Measurements from ENCODE around the gene ALS2.

Gene ALS2

DNA sequence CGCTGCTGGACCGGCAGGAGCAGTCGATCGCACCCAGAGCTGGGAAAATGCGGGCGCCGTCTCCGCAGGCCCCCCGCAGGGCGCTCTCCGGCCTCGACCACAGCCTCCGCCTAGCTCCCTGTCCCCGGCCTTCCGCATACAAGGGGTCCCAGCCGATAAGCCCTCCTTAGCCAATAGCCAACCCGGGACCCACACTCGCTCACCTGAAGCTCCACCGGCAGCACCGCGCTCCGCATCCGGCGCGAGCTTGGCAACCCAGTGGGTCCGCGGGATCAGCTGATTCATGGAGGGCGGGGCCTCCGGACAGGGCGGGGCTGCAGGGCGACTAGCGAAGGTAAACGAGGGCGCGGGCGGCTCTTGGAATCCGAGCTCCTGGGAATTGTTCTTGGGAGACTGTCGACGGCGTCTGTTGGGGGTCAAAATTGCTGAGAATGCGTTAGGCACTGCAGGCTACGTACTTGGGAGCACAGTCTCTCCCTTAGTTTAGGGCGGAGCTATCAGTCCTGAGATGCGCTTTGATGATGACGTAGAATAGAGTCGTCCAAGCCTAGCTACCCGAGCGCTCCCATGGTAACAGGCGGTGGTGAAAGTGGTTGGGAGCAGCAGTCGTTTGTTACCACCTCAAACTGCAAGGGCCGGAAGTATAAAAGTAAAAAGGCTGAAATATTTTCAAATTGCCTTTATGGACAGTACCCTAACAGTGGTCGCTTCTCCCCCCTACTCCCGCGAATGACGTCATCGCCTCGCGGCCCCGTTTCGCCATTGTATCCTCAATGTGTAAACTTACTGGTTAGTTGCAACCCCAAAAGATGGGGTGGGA lies at the start of gene ALS2:
ALS2 (minus strand) TSS at position 260 of the 820 bp plus-strand sequence. CDS start 12,048 bp downstream, outside the sequence.
- in situ Hi-C loops (cut with HindIII; ENCODE audit: low sequenced_read_pairs) = no loop called here
- DNase-seq (ENCODE audit: low read depth) = peak; percentile 99
- H3K4me3 ChIP-seq (ENCODE audit: low read depth, low read length) = peak within 1 kb of the TSS; percentile 95
- TF ChIP-seq, protein P1, sequence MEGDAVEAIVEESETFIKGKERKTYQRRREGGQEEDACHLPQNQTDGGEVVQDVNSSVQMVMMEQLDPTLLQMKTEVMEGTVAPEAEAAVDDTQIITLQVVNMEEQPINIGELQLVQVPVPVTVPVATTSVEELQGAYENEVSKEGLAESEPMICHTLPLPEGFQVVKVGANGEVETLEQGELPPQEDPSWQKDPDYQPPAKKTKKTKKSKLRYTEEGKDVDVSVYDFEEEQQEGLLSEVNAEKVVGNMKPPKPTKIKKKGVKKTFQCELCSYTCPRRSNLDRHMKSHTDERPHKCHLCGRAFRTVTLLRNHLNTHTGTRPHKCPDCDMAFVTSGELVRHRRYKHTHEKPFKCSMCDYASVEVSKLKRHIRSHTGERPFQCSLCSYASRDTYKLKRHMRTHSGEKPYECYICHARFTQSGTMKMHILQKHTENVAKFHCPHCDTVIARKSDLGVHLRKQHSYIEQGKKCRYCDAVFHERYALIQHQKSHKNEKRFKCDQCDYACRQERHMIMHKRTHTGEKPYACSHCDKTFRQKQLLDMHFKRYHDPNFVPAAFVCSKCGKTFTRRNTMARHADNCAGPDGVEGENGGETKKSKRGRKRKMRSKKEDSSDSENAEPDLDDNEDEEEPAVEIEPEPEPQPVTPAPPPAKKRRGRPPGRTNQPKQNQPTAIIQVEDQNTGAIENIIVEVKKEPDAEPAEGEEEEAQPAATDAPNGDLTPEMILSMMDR (IDR thresholded peaks at IDR 0.05; ENCODE audit: low read depth, low read length, missing control alignments) = no peak

DNA sequence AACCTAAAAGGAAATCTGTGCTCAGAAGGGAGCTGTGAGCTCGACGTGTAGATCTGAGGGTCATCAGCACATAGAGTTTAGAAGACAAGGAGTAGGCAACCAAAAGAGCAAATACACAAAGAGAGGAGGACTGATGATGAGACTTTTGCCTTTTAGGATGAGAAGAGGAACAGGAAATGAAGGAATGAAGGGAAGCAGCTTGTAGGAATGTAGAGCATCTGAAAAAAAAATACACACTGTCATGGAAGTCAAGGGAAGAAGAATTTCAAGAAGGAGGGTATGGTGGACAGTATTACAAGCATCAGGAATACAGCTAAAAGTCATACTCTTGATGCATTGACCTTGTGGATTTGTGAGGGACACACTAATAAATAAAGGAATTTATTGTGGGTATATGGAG lies 47.5 kb upstream of the ALS2 start:
- TF ChIP-seq, protein P1 (IDR thresholded peaks at IDR 0.05; ENCODE audit: low read depth, low read length, missing control alignments) = no peak
- no peak overlapping the region for H3K4me3 ChIP-seq (ENCODE audit: low read depth, low read length)
- DNase-seq (ENCODE audit: low read depth) = no peak
- in situ Hi-C loops (cut with HindIII; ENCODE audit: low sequenced_read_pairs) = no loop called here

DNA sequence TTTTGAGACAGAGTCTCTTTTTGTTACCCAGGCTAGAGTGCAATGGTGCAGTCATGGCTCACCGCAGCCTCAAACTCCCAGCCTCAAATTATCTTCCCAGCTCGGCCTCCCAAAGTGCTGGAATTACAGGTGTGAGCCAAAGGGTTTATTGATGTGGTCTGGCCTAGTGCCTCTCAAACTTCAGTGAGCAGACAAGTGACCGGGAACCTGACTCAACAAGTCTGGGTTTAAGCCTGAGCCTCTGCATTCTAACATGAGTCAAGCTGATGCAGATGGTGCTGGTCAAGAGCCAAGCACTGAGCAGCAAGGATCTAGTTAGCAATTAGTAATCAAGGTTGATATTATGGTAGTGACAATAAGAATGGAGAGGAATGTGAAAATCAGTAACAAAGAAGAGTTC lies 46.9 kb upstream of the ALS2 start:
- no peak for DNase-seq (ENCODE audit: low read depth)
- TF ChIP-seq, protein P1 (IDR thresholded peaks at IDR 0.05; ENCODE audit: low read depth, low read length, missing control alignments) = no peak
- in situ Hi-C loops (cut with HindIII; ENCODE audit: low sequenced_read_pairs) = no loop called here
- H3K4me3 ChIP-seq (ENCODE audit: low read depth, low read length) = no peak overlapping the region

DNA sequence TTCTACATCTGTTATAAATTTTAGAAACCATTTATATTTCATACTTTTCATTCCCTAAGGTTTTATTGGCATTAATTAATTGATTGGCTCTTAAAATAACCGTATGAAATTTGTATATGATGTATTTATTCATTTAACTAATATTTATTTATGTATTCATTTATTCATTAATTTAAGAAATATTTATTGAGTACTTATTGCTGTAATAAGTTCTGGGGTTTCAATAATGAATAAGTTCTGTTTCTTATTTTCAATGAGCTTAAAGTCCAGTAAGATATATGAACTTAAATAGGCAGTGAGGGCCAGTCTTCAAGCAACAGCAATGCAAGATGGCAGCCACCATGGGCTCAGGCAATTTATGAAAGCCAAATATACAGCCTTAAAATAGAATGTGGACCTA lies 43.5 kb upstream of the ALS2 start:
- no peak overlapping the region for H3K4me3 ChIP-seq (ENCODE audit: low read depth, low read length)
- DNase-seq (ENCODE audit: low read depth) = no peak
- in situ Hi-C loops (cut with HindIII; ENCODE audit: low sequenced_read_pairs) = no loop called here
- TF ChIP-seq, protein P1 (IDR thresholded peaks at IDR 0.05; ENCODE audit: low read depth, low read length, missing control alignments) = no peak

DNA sequence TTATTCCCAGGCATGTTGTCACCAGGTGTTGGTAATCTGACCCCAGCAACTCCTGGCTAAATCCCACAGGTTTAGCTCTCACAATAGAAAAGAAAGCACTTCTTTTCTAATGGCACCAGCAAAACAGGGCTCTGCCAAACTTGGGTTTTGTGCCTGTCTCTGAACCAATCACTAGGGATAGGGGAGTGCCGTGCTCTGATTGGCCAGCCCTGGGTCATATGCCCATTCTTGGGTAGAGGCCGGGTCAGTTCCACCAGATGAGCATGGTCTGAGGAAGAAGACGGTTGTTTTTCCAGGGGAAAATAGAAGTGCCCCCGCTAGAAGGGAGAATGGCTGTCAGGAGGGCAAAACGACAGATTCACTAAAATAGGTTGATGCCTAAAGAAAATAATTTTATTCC lies 40.3 kb upstream of the ALS2 start:
- in situ Hi-C loops (cut with HindIII; ENCODE audit: low sequenced_read_pairs) = no loop called here
- DNase-seq (ENCODE audit: low read depth) = no peak
- TF ChIP-seq, protein P1 (IDR thresholded peaks at IDR 0.05; ENCODE audit: low read depth, low read length, missing control alignments) = no peak
- H3K4me3 ChIP-seq (ENCODE audit: low read depth, low read length) = no peak overlapping the region

DNA sequence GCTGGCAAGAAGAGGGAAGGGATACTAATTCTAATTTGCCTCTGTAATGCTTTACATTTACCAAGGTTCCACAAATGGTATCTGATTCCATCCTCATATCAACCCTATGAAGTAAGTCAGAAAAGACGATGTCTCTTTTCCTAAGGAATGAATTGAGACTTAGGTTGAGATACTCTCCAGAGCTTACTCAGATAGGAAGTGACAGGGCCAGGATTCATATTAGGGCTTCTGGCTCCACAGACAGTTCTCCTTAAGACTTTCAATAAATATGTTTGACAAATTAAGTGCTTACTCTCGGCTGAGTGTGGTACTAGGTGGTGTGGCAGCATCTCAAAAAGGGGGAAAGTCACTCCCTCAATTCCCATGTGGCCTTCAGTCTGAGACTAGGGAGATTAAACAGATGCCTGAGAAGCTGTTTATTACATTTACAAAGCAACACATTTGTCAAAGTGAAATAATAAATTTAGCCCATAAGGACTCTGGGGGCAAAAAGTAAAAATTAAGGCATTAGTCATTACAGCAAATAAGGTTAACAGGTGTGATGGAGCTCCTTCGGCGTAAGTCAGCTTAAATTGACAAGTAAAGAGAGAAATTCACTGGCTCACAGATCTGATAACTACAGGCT lies 39.8 kb upstream of the ALS2 start:
- in situ Hi-C loops (cut with HindIII; ENCODE audit: low sequenced_read_pairs) = no loop called here
- no peak for DNase-seq (ENCODE audit: low read depth)
- no peak overlapping the region for H3K4me3 ChIP-seq (ENCODE audit: low read depth, low read length)
- TF ChIP-seq, protein P1 (IDR thresholded peaks at IDR 0.05; ENCODE audit: low read depth, low read length, missing control alignments) = no peak

Data from astrocyte of the cerebellum (primary cell).